B cell (primary cell): ENCODE data around the gene EFCAB8. TPM values are rescaled to one million over a fixed set of nuclear protein-coding genes. Genes with fewer than 3 reads are reported as not detected.
"Not testable (repeated sequence)": the region's sequence is repeated elsewhere in the genome, so short reads cannot be mapped to it uniquely, and the experiment has no call there.

Experiments used
- ATAC-seq: fragments of 200-7000 bp; cut with Tn5 transposase; one replicate; pipeline ENCODE4 v1.10.0; 2021; ENCODE audit warnings: low read depth, mild to moderate bottlenecking, moderate number of reproducible peaks, moderate library complexity
- CTCF ChIA-PET: fragments of 350-600 bp; sonication (Branson Sonifier 250); formaldehyde crosslinking; loops from one replicate; lab custom pipeline; 2021; ENCODE audit warnings: antibody characterized with exemption, inconsistent platforms; lab: Charles Lee
- POLR2A ChIA-PET: fragments of 350-600 bp; sonication (Branson Sonifier 250); formaldehyde crosslinking; loops from one replicate; lab custom pipeline; 2021; ENCODE audit warnings: antibody characterized with exemption; lab: Charles Lee
- DNase-seq: peaks from one replicate; pipeline ENCODE4 v3.0.0; 2013
- H2AFZ ChIP-seq: 2 replicates; pipeline ENCODE4 v1.6.1; 2012; ENCODE audit warnings: mild to moderate bottlenecking, low read depth, low read length; ENCODE audit not compliant: insufficient read depth, poor library complexity, severe bottlenecking
- H3K27ac ChIP-seq, 2 donors: 1 replicate in 1 of 2; 2 replicates in 1 of 2; pipeline ENCODE4 v1.5.1; 2012 to 2013; ENCODE audit warnings: low read length in 2 of 2, mild to moderate bottlenecking in 2 of 2, moderate library complexity in 1 of 2
- H3K27me3 ChIP-seq, 4 experiments: fragments of 200-600 bp in 1 of 4; sonication (generic) in 1 of 4; replicated peaks in 1 of 4; 1 replicate in 2 of 4; 2 replicates in 2 of 4; pipeline versions ENCODE4 v1.6.1 to v1.7.0; 2013 to 2016; ENCODE audit warnings: low read length in 3 of 4, mild to moderate bottlenecking in 2 of 4, mixed read lengths in 1 of 4, moderate library complexity in 1 of 4; ENCODE audit not compliant: insufficient read depth in 4 of 4, control insufficient read depth in 3 of 4; ENCODE audit errors: control extremely low read depth in 1 of 4
- H3K36me3 ChIP-seq, 2 experiments: replicated peaks in 1 of 2; 1 replicate in 1 of 2; 2 replicates in 1 of 2; pipeline versions ENCODE4 v1.6.1 to v1.7.1; 2013; ENCODE audit warnings: low read length in 1 of 2; ENCODE audit not compliant: insufficient read depth in 2 of 2, control insufficient read depth in 1 of 2; ENCODE audit errors: control extremely low read depth in 1 of 2, extremely low read depth in 1 of 2
- H3K4me1 ChIP-seq, 2 donors: fragments of 200-600 bp in 1 of 2; sonication (generic) in 1 of 2; 1 replicate in 1 of 2; 2 replicates in 1 of 2; pipeline versions ENCODE4 v1.5.1 to v1.6.1; 2013 to 2017; ENCODE audit warnings: low read length in 2 of 2; ENCODE audit not compliant: control insufficient read depth in 2 of 2, insufficient read depth in 2 of 2
- H3K4me2 ChIP-seq: replicated peaks from 2 replicates; pipeline ENCODE3; 2012; ENCODE audit warnings: mild to moderate bottlenecking, low read depth, low read length; ENCODE audit not compliant: poor library complexity, severe bottlenecking
- H3K4me3 ChIP-seq, 5 experiments: fragments of 200-600 bp in 1 of 5; sonication (generic) in 1 of 5; 1 replicate in 3 of 5; 2 replicates in 2 of 5; pipeline versions ENCODE4 v1.5.1 to v1.7.0; 2011 to 2016; ENCODE audit warnings: low read length in 4 of 5, mild to moderate bottlenecking in 4 of 5, low read depth in 2 of 5, control low read depth in 1 of 5, moderate library complexity in 1 of 5; ENCODE audit not compliant: insufficient read depth in 1 of 5; ENCODE audit errors: control extremely low read depth in 1 of 5, extremely low read depth in 1 of 5
- H3K79me2 ChIP-seq: fragments of 200-600 bp; sonication (generic); one replicate; pipeline ENCODE4 v1.6.0; 2016; ENCODE audit warnings: low read length; ENCODE audit not compliant: control insufficient read depth, insufficient read depth
- H3K9ac ChIP-seq: fragments of 200-600 bp; sonication (generic); 2 replicates; pipeline ENCODE4 v1.6.1; 2017; ENCODE audit warnings: mild to moderate bottlenecking, low read length, moderate library complexity
- H3K9me3 ChIP-seq, 3 donors: one replicate each; pipeline versions ENCODE4 v1.6.1 to v1.7.1; 2013; ENCODE audit warnings: low read length in 2 of 3; ENCODE audit not compliant: control insufficient read depth in 2 of 3, insufficient read depth in 1 of 3; ENCODE audit errors: control extremely low read depth in 1 of 3
- H4K20me1 ChIP-seq: 2 replicates; pipeline ENCODE4 v1.6.0; 2012; ENCODE audit warnings: mild to moderate bottlenecking, low read length; ENCODE audit not compliant: insufficient read depth, control insufficient read depth, poor library complexity, severe bottlenecking
- H3K27ac Mint-ChIP-seq: one replicate; pipeline ENCODE4 v1.8.0; 2021; ENCODE audit warnings: mixed read lengths
- H3K27me3 Mint-ChIP-seq: one replicate; pipeline ENCODE4 v1.8.0; 2021; ENCODE audit warnings: mixed read lengths
- H3K4me1 Mint-ChIP-seq: one replicate; pipeline ENCODE4 v1.8.0; 2021; ENCODE audit warnings: mixed read lengths
- H3K4me3 Mint-ChIP-seq: one replicate; pipeline ENCODE4 v1.8.0; 2021; ENCODE audit warnings: mixed read lengths
- H3K9me3 Mint-ChIP-seq: one replicate; pipeline ENCODE4 v1.8.0; 2022; ENCODE audit warnings: mixed read lengths; ENCODE audit not compliant: insufficient read depth
- EZH2 ChIP-seq: IDR thresholded peaks from 2 replicates; pipeline ENCODE4 v1.6.1; 2012; ENCODE audit warnings: borderline replicate concordance, low read depth, mild to moderate bottlenecking, moderate library complexity, low read length; ENCODE audit not compliant: insufficient read depth, poor library complexity, severe bottlenecking
- WGBS: methylation state at CpG from one replicate; pipeline ENCODE4 v1.1.5; 2013; ENCODE audit warnings: missing lambda C conversion rate; ENCODE audit not compliant: insufficient coverage; 5-methylcytosine and 5-hydroxymethylcytosine counted together
- intact Hi-C: fragments of 100-400 bp; cut with micrococcal nuclease; formaldehyde crosslinking; loops from one replicate; pipeline ENCODE4 v1.10.0; 2022
- polyA plus RNA-seq: library from polyadenylated mRNA; depleted of rRNA; stranded (reverse); fragments of >200 nt; gene quantifications from 2 replicates; pipeline ENCODE4 v1.2.3, GENCODE V29; 2012
- total RNA-seq, 2 donors: library from RNA; stranded (reverse); fragments of 120-200 nt in 1 of 2; gene quantifications; 1 replicate in 1 of 2; 2 replicates in 1 of 2; pipeline versions ENCODE4 v1.2.3 to v1.2.4, GENCODE V29; 2013 to 2022
- TF ChIP-seq, protein P1 (sequence below): fragments of 200-600 bp; IDR thresholded peaks from one replicate; pipeline ENCODE4 v1.8.0; 2022; ENCODE audit warnings: antibody characterized with exemption, mild to moderate bottlenecking

Gene EFCAB8
- total and polyA plus RNA-seq, 2 donors (not counting 1 experiment from before 2014, with no cell fraction given), result 0.72 to 2.3 TPM

DNA sequence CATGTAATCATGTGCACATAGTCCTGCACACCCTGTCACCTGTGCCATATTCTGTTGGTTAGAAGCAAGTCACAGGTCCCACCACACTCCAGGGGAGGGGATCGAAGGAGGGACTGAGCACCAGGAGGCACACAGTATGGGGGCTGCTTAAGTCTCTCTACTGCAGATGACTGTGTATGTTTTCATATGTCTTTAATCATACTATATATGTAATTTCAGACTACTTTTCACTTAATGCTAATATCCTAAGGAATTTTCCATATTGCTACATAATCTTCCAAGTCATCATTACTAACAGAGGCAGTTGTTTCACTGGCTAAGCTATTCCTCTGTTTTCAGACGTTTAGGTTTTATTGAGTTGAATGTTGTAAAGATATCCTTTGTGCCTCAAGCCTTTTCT lies 10.8 kb downstream of the EFCAB8 start:
- no peak for DNase-seq
- WGBS, result no CpG with 5 or more reads among the region's 2 CpGs
- Histone ChIP-seq H3K4me1 (no peaks in the 10 kb centered on the region), H3K27me3 (no peaks in the 10 kb centered on the region), H3K4me2 (no peak overlapping the region), H2AFZ (no peak overlapping the region), H3K79me2 (no peaks in the 10 kb centered on the region), H3K9ac (no peak overlapping the region), H3K27ac (no peak overlapping the region), H3K9me3 (no peaks in the 10 kb centered on the region), H4K20me1 (no peaks in the 10 kb centered on the region), H3K36me3 (no peaks in the 10 kb centered on the region), H3K4me3 (no peak overlapping the region)
- no peaks in the 10 kb centered on the region for H3K9me3 Mint-ChIP-seq
- ChIA-PET POLR2A (no interaction called here), CTCF (no interaction called here)
- H3K27ac Mint-ChIP-seq, result no peak overlapping the region
- no peak overlapping the region for H3K4me3 Mint-ChIP-seq
- no peak for TF ChIP-seq EZH2
- TF ChIP-seq, protein P1, sequence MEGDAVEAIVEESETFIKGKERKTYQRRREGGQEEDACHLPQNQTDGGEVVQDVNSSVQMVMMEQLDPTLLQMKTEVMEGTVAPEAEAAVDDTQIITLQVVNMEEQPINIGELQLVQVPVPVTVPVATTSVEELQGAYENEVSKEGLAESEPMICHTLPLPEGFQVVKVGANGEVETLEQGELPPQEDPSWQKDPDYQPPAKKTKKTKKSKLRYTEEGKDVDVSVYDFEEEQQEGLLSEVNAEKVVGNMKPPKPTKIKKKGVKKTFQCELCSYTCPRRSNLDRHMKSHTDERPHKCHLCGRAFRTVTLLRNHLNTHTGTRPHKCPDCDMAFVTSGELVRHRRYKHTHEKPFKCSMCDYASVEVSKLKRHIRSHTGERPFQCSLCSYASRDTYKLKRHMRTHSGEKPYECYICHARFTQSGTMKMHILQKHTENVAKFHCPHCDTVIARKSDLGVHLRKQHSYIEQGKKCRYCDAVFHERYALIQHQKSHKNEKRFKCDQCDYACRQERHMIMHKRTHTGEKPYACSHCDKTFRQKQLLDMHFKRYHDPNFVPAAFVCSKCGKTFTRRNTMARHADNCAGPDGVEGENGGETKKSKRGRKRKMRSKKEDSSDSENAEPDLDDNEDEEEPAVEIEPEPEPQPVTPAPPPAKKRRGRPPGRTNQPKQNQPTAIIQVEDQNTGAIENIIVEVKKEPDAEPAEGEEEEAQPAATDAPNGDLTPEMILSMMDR, result no peak
- intact Hi-C loops, result no loop called here
- ATAC-seq, result no peak
- no peaks in the 10 kb centered on the region for H3K27me3 Mint-ChIP-seq
- H3K4me1 Mint-ChIP-seq, result no peaks in the 10 kb centered on the region

DNA sequence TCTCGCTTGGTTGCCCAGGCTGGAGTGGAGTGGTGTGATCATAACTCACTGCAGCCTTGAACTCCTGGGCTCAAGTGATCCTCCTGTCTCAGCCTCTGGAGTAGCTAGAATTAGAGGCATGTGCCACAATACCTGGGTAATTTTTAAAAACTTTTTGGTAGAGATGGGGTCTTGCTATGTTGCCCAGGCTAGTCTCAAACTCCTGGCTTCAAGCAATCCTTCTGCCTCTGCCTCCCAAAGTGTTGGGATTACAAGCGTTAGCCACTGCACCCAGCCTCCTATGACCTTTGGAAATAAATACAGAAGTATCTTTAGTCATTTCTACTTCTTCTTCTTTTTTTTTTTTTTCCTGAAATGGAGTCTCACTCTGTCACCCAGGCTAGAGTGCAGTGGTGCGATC lies 11.8 kb downstream of the EFCAB8 start:
- H3K4me2 ChIP-seq, DNase-seq, H3K4me3 Mint-ChIP-seq, H2AFZ ChIP-seq, H3K4me1 ChIP-seq, H3K36me3 ChIP-seq, H3K27me3 ChIP-seq, H3K9me3 ChIP-seq, H3K27ac Mint-ChIP-seq, H3K4me3 ChIP-seq, intact Hi-C loops, H3K27ac ChIP-seq, H3K4me1 Mint-ChIP-seq, H4K20me1 ChIP-seq, H3K27me3 Mint-ChIP-seq, ATAC-seq, H3K79me2 ChIP-seq, POLR2A ChIA-PET, H3K9ac ChIP-seq, H3K9me3 Mint-ChIP-seq: not testable (repeated sequence)
- WGBS, result 100% methylated on average over 1 of the region's 3 CpGs
- CTCF ChIA-PET, result interaction anchor here (0.6 kb wide), 1 partner anchor 58 kb away, joined by 5 read pairs; no protein-coding TSS in a partner anchor
